HCT116 (cell line): ENCODE measurements around the gene TSACC. TPM values are rescaled to one million over a fixed set of nuclear protein-coding genes. Genes with fewer than 3 reads are reported as not detected.

Experiments
- ATAC-seq: fragments of 200-7000 bp; cut with Tn5 transposase; 2 replicates; pipeline ENCODE4 v1.9.1; 2020; ENCODE audit warnings: mild to moderate bottlenecking, moderate library complexity
- BruUV-seq: library from RNA; stranded (reverse); fragments of 400-500 nt; replicated peaks from 2 replicates; lab custom pipeline; 2021; lab: Mats Ljungman, UMichigan
- CTCF ChIA-PET: fragments of 300-600 bp; sonication (Branson Sonifier 250); formaldehyde crosslinking; loops from one replicate; lab custom pipeline; 2021; ENCODE audit warnings: antibody characterized with exemption; lab: Charles Lee
- POLR2A ChIA-PET: fragments of 300-600, 350-600 bp; sonication (Branson Sonifier 250); formaldehyde crosslinking; loops from one replicate; lab custom pipeline; 2021; ENCODE audit warnings: antibody characterized with exemption; lab: Charles Lee
- RAD21 ChIA-PET, 2 experiments: fragments of 300-600 bp; sonication (Branson Sonifier 250); formaldehyde crosslinking; loops; one replicate each; lab custom pipeline; 2023; ENCODE audit warnings: low total read pairs in 2 of 2; ENCODE audit not compliant: uncharacterized antibody in 2 of 2, unreplicated experiment in 2 of 2, low non-redundant PET in 1 of 2; lab: Charles Lee
- DNase-seq: peaks from one replicate; pipeline ENCODE4 v3.0.0-alpha.2; 2010; ENCODE audit warnings: low read depth, low spot score
- H2AFZ ChIP-seq: fragments of 200-600 bp; shearing (Covaris generic), sonication (generic); 2 replicates; pipeline ENCODE4 v1.6.1; 2017; ENCODE audit warnings: low read depth, mixed run types, mixed read lengths, antibody characterized with exemption, low read length; ENCODE audit not compliant: poor library complexity, severe bottlenecking
- H3K27ac ChIP-seq: 2 replicates; pipeline ENCODE4 v1.5.1; 2012; ENCODE audit warnings: low read depth, low read length
- H3K27me3 ChIP-seq: fragments of 200-600 bp; sonication (generic); 2 replicates; pipeline ENCODE4 v1.6.1; 2016; ENCODE audit warnings: mixed run types, low read length, mixed read lengths; ENCODE audit not compliant: insufficient read depth
- H3K36me3 ChIP-seq, 2 experiments: fragments of 200-500 bp in 1 of 2; fragments of 200-600 bp in 1 of 2; sonication (Bioruptor generic) in 1 of 2; sonication (generic) in 1 of 2; 2 replicates each; pipeline versions ENCODE4 v1.5.1 to v1.6.1; 2014 to 2016; ENCODE audit warnings: low read length in 2 of 2, inconsistent platforms in 1 of 2, mixed read lengths in 1 of 2, mixed run types in 1 of 2; ENCODE audit not compliant: insufficient read depth in 2 of 2, control insufficient read depth in 1 of 2
- H3K4me1 ChIP-seq, 2 experiments: fragments of 200-600 bp in 1 of 2; sonication (generic) in 1 of 2; 2 replicates each; pipeline versions ENCODE4 v1.5.1 to v1.6.1; 2012 to 2017; ENCODE audit warnings: low read length in 2 of 2, inconsistent platforms in 1 of 2, mild to moderate bottlenecking in 1 of 2, mixed read lengths in 1 of 2, mixed run types in 1 of 2, moderate library complexity in 1 of 2; ENCODE audit not compliant: insufficient read depth in 2 of 2, control insufficient read depth in 1 of 2
- H3K4me2 ChIP-seq: fragments of 200-600 bp; sonication (generic); 2 replicates; pipeline ENCODE4 v1.6.1; 2017; ENCODE audit warnings: mixed run types, low read length, mixed read lengths
- H3K4me3 ChIP-seq, 2 experiments: fragments of 200-600 bp in 1 of 2; sonication (generic) in 1 of 2; replicated peaks in 1 of 2; 2 replicates each; pipeline ENCODE4 v1.5.1; 2011 to 2016; ENCODE audit warnings: low read length in 2 of 2, control low read depth in 1 of 2, low read depth in 1 of 2, mild to moderate bottlenecking in 1 of 2, mixed read lengths in 1 of 2, mixed run types in 1 of 2
- H3K79me2 ChIP-seq: fragments of 200-600 bp; sonication (generic); 2 replicates; pipeline ENCODE4 v1.6.1; 2017; ENCODE audit warnings: mild to moderate bottlenecking, mixed run types, low read length, moderate library complexity, mixed read lengths; ENCODE audit not compliant: insufficient read depth
- H3K9ac ChIP-seq: fragments of 200-600 bp; sonication (generic); 2 replicates; pipeline ENCODE4 v1.6.1; 2016; ENCODE audit warnings: low read length, mixed read lengths
- H3K9me2 ChIP-seq: fragments of 200-600 bp; sonication (generic), shearing (Covaris generic); 2 replicates; pipeline ENCODE4 v1.6.1; 2017; ENCODE audit warnings: mixed run types, mild to moderate bottlenecking, moderate library complexity; ENCODE audit not compliant: insufficient read depth
- H3K9me3 ChIP-seq, 2 experiments: fragments of 200-500 bp in 1 of 2; fragments of 200-600 bp in 1 of 2; sonication (Bioruptor generic) in 1 of 2; sonication (generic) in 1 of 2; 2 replicates each; pipeline ENCODE4 v1.6.1; 2014 to 2017; ENCODE audit warnings: low read length in 2 of 2, mixed read lengths in 2 of 2, inconsistent platforms in 1 of 2, low read depth in 1 of 2, mild to moderate bottlenecking in 1 of 2, mixed run types in 1 of 2, moderate library complexity in 1 of 2; ENCODE audit not compliant: control insufficient read depth in 1 of 2, insufficient read depth in 1 of 2
- H4K20me1 ChIP-seq: fragments of 200-600 bp; sonication (generic), shearing (Covaris generic); 2 replicates; pipeline ENCODE4 v1.6.1; 2017; ENCODE audit warnings: mixed run types, mild to moderate bottlenecking, moderate library complexity; ENCODE audit not compliant: insufficient read depth
- CBX3 ChIP-seq: IDR thresholded peaks from 2 replicates; pipeline ENCODE4 v1.6.1; 2012; ENCODE audit warnings: low read depth
- EGR1 ChIP-seq: IDR thresholded peaks from 2 replicates; pipeline ENCODE4 v1.6.1; 2012; ENCODE audit warnings: low read depth
- EZH2 ChIP-seq: fragments of 200-600 bp; sonication (generic); IDR thresholded peaks from 2 replicates; pipeline ENCODE4 v1.6.1; 2017; ENCODE audit warnings: antibody characterized with exemption, mixed run types
- EZH2phosphoT487 ChIP-seq: fragments of 200-600 bp; IDR thresholded peaks from 2 replicates; pipeline ENCODE4 v1.6.1; 2018; ENCODE audit warnings: antibody characterized with exemption, borderline replicate concordance
- POLR2A ChIP-seq: IDR thresholded peaks from 2 replicates; pipeline ENCODE4 v1.7.0; 2011; ENCODE audit warnings: borderline replicate concordance; ENCODE audit not compliant: insufficient read depth, insufficient read length; ENCODE audit errors: extremely low read depth
- POLR2AphosphoS5 ChIP-seq: IDR thresholded peaks from 2 replicates; pipeline ENCODE4 v1.6.1; 2011; ENCODE audit warnings: mild to moderate bottlenecking, low read depth, low read length, moderate library complexity
- SIN3A ChIP-seq: IDR thresholded peaks from 2 replicates; pipeline ENCODE4 v1.6.1; 2012; ENCODE audit warnings: low read depth
- SP1 ChIP-seq: IDR thresholded peaks from 2 replicates; pipeline ENCODE4 v1.6.1; 2012; ENCODE audit warnings: low read depth
- TCF7L2 ChIP-seq: IDR thresholded peaks from 2 replicates; pipeline ENCODE4 v1.7.0; 2011; ENCODE audit warnings: borderline replicate concordance, inconsistent platforms; ENCODE audit not compliant: insufficient read depth, insufficient read length; ENCODE audit errors: extremely low read depth
- YY1 ChIP-seq: IDR thresholded peaks from 2 replicates; pipeline ENCODE4 v1.6.1; 2011; ENCODE audit warnings: low read length, low read depth, moderate library complexity, mild to moderate bottlenecking; ENCODE audit not compliant: insufficient replicate concordance; ENCODE audit errors: extremely low read depth
- ZFX ChIP-seq: fragments of 450-650 bp; IDR thresholded peaks from 2 replicates; pipeline ENCODE4 v1.6.1; 2017
- intact Hi-C: fragments of 100-400 bp; cut with micrococcal nuclease; formaldehyde crosslinking; loops from 2 replicates; pipeline ENCODE4 v1.10.0; 2022
- total RNA-seq: library from RNA; stranded (reverse); gene quantifications from one replicate; pipeline ENCODE4 v1.2.1, GENCODE V29; 2021; ENCODE audit not compliant: unreplicated experiment
- TF ChIP-seq, protein P1 (sequence below): IDR thresholded peaks from 2 replicates; pipeline ENCODE4 v1.6.1; 2012
- TF ChIP-seq, protein P2 (sequence below), 3 experiments: fragments of 200-600 bp in 1 of 3; sonication (generic) in 1 of 3; IDR thresholded peaks in 2 of 3; conservative IDR thresholded peaks in 1 of 3; 2 replicates each; pipeline ENCODE4 v1.5.1; 2012 to 2017; ENCODE audit warnings: low read depth in 2 of 3, low read length in 2 of 3, antibody characterized with exemption in 1 of 3, borderline replicate concordance in 1 of 3, control low read depth in 1 of 3, mild to moderate bottlenecking in 1 of 3, mixed read lengths in 1 of 3, mixed run types in 1 of 3, moderate library complexity in 1 of 3; ENCODE audit not compliant: insufficient read depth in 1 of 3

The TSACC gene
- total RNA-seq, 1 experiment from 2014 or later, result 1.0 TPM

DNA sequence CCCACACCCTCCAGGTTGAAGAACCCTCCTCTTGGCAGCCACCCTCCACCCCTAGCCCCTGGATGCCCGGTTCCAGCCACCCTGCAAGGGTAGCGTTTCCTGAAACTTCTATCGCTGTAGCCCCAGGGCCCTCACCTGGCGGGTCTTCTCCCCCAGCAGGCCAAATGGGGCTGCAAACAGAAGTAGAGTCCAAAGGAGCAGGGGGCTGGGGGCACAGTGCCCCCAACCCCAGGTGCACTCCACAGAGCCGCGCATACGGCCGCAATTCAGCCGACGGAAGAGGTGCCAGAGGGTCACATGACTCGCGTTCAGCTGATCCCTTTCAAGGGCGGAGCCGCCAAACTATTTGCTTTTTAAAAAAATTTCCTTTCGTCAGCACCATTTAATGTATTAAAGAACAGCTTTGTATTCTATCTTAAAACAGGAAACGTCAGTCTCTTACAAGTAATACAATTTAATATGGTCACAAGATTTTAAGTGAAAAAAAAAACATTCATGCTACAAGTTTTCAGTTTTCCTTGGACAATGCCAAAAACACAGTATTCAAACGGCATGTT lies 42.9 kb upstream of the TSACC start, which contains the start of gene GLMP:
GLMP (minus strand) TSS at position 289 of the 557 bp plus-strand sequence; CDS start at position 255, 34 bp downstream.
- RAD21 ChIA-PET, result no interaction called here
- Histone ChIP-seq H3K27me3 (no peaks in the 10 kb centered on the region), H3K36me3 (no peaks in the 10 kb centered on the region; a peak in 1 of 4 replicates), H3K9me2 (no peaks in the 10 kb centered on the region), H3K79me2 (no peaks in the 10 kb centered on the region), H3K27ac (peak within 1 kb of the TSS; percentile 41; the same call in 1 of the 2 replicates), H2AFZ (peak within 1 kb of the TSS; percentile 96), H3K4me2 (peak within 1 kb of the TSS; percentile 95), H4K20me1 (no peaks in the 10 kb centered on the region), H3K4me3 (peak within 1 kb of the TSS; percentile 66 to 67), H3K9me3 (no peaks in the 10 kb centered on the region), H3K4me1 (peaks cover 4 to 14% of the 10 kb centered on the region in 2 experiments; a peak in 3 of 4 replicates), H3K9ac (peak within 1 kb of the TSS; percentile 62)
- intact Hi-C loops, result no loop called here
- peak; percentile 37 for DNase-seq
- peak; percentile 63 for TF ChIP-seq TCF7L2
- TF ChIP-seq, protein P1, sequence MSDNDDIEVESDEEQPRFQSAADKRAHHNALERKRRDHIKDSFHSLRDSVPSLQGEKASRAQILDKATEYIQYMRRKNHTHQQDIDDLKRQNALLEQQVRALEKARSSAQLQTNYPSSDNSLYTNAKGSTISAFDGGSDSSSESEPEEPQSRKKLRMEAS, result no peak; the same call in 1 of the 2 replicates
- TF ChIP-seq CBX3, result no peak
- no peak for TF ChIP-seq YY1
- TF ChIP-seq SP1, result peak; percentile 0; the same call in 1 of the 2 replicates
- no peak for TF ChIP-seq EZH2
- peak; percentile 60 for TF ChIP-seq POLR2AphosphoS5
- TF ChIP-seq, protein P2, sequence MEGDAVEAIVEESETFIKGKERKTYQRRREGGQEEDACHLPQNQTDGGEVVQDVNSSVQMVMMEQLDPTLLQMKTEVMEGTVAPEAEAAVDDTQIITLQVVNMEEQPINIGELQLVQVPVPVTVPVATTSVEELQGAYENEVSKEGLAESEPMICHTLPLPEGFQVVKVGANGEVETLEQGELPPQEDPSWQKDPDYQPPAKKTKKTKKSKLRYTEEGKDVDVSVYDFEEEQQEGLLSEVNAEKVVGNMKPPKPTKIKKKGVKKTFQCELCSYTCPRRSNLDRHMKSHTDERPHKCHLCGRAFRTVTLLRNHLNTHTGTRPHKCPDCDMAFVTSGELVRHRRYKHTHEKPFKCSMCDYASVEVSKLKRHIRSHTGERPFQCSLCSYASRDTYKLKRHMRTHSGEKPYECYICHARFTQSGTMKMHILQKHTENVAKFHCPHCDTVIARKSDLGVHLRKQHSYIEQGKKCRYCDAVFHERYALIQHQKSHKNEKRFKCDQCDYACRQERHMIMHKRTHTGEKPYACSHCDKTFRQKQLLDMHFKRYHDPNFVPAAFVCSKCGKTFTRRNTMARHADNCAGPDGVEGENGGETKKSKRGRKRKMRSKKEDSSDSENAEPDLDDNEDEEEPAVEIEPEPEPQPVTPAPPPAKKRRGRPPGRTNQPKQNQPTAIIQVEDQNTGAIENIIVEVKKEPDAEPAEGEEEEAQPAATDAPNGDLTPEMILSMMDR (IDR thresholded peaks at IDR 0.05 in 2 of 3, conservative IDR thresholded peaks at IDR 0.05 in 1 of 3; ENCODE audit: borderline replicate concordance in 1 of 3, insufficient read depth in 1 of 3, low read depth in 2 of 3, low read length in 2 of 3), result no peak
- TF ChIP-seq SIN3A, result peak; percentile 66; the same call in 1 of the 2 replicates
- no peak for TF ChIP-seq EGR1
- TF ChIP-seq POLR2A, result no peak
- TF ChIP-seq EZH2phosphoT487, result no peak
- TF ChIP-seq ZFX, result no peak
- no TSS peak for BruUV-seq
- POLR2A ChIA-PET, result interaction anchor here (1.0 kb wide), 1 partner anchor 13 kb away, joined by 3 read pairs; the partner anchor contains the start of gene SMG5
- CTCF ChIA-PET, result no interaction called here
- ATAC-seq, result peak; percentile 79
